Rectal smooth muscle tissue (tissue), 1 donor: ENCODE data around the gene BICD1.

Experiments
- H3K27ac ChIP-seq: one replicate; pipeline ENCODE4 v1.7.0; 2013; ENCODE audit warnings: low read depth, low read length, inconsistent platforms
- H3K27me3 ChIP-seq: one replicate; pipeline ENCODE4 v1.7.0; 2013; ENCODE audit warnings: low read length; ENCODE audit not compliant: control insufficient read depth, insufficient read depth
- H3K36me3 ChIP-seq: one replicate; pipeline ENCODE4 v1.7.0; 2013; ENCODE audit warnings: low read length; ENCODE audit not compliant: control insufficient read depth, insufficient read depth
- H3K4me1 ChIP-seq: one replicate; pipeline ENCODE4 v1.7.0; 2013; ENCODE audit warnings: low read length; ENCODE audit not compliant: control insufficient read depth, insufficient read depth
- H3K4me3 ChIP-seq: one replicate; pipeline ENCODE4 v1.7.0; 2013; ENCODE audit warnings: low read length
- H3K9ac ChIP-seq: one replicate; pipeline ENCODE4 v1.7.0; 2013; ENCODE audit warnings: low read length

The BICD1 gene

GRCh38 chr12:32290411-32290810 lies 183.8 kb downstream of the BICD1 start:
- Histone ChIP-seq H3K9ac (no peak overlapping the region), H3K27me3 (no peaks in the 10 kb centered on the region), H3K4me1 (no peaks in the 10 kb centered on the region), H3K36me3 (no peaks in the 10 kb centered on the region), H3K27ac (no peak overlapping the region), H3K4me3 (no peak overlapping the region)

- Histone ChIP-seq H3K27me3 (no peaks in the 10 kb centered on the region), H3K9ac (no peak overlapping the region), H3K4me3 (no peak overlapping the region), H3K27ac (no peak overlapping the region), H3K36me3 (no peaks in the 10 kb centered on the region), H3K4me1 (no peaks in the 10 kb centered on the region)
These were observed 185.5 kb downstream of the BICD1 start for GRCh38 chr12:32292151-32292550.

GRCh38 chr12:32293808-32294419 lies 187.3 kb downstream of the BICD1 start:
- Histone ChIP-seq H3K27me3 (no peaks in the 10 kb centered on the region), H3K36me3 (no peaks in the 10 kb centered on the region), H3K27ac (no peak overlapping the region), H3K4me3 (no peak overlapping the region), H3K9ac (no peak overlapping the region), H3K4me1 (no peaks in the 10 kb centered on the region)

- H3K27me3 ChIP-seq, result no peaks in the 10 kb centered on the region
- no peak overlapping the region for H3K4me3 ChIP-seq
- H3K36me3 ChIP-seq, result no peaks in the 10 kb centered on the region
- no peaks in the 10 kb centered on the region for H3K4me1 ChIP-seq
- H3K9ac ChIP-seq, result no peak overlapping the region
- H3K27ac ChIP-seq, result no peak overlapping the region
These were observed 189.9 kb downstream of the BICD1 start for GRCh38 chr12:32296567-32296966.

GRCh38 chr12:32298917-32299316 lies 192.3 kb downstream of the BICD1 start:
- Histone ChIP-seq H3K4me1 (no peaks in the 10 kb centered on the region), H3K36me3 (no peaks in the 10 kb centered on the region), H3K27me3 (no peaks in the 10 kb centered on the region), H3K4me3 (no peak overlapping the region), H3K9ac (no peak overlapping the region), H3K27ac (no peak overlapping the region)

- H3K27me3 ChIP-seq, result no peaks in the 10 kb centered on the region
- no peak overlapping the region for H3K27ac ChIP-seq
- no peaks in the 10 kb centered on the region for H3K36me3 ChIP-seq
- no peaks in the 10 kb centered on the region for H3K4me1 ChIP-seq
- no peak overlapping the region for H3K9ac ChIP-seq
- no peak overlapping the region for H3K4me3 ChIP-seq
These were observed 194.6 kb downstream of the BICD1 start for GRCh38 chr12:32301216-32301615.

GRCh38 chr12:32302218-32303173 lies 195.8 kb downstream of the BICD1 start:
- no peak overlapping the region for H3K4me3 ChIP-seq
- no peak overlapping the region for H3K9ac ChIP-seq
- no peak overlapping the region for H3K27ac ChIP-seq
- H3K4me1 ChIP-seq, result no peaks in the 10 kb centered on the region
- H3K27me3 ChIP-seq, result no peaks in the 10 kb centered on the region
- no peaks in the 10 kb centered on the region for H3K36me3 ChIP-seq

- Histone ChIP-seq H3K4me1 (no peaks in the 10 kb centered on the region), H3K9ac (no peak overlapping the region), H3K4me3 (no peak overlapping the region), H3K27me3 (no peaks in the 10 kb centered on the region), H3K36me3 (no peaks in the 10 kb centered on the region), H3K27ac (no peak overlapping the region)
These were observed 196.5 kb downstream of the BICD1 start for GRCh38 chr12:32303174-32303549.

- no peaks in the 10 kb centered on the region for H3K4me1 ChIP-seq
- no peaks in the 10 kb centered on the region for H3K36me3 ChIP-seq
- no peaks in the 10 kb centered on the region for H3K27me3 ChIP-seq
- H3K9ac ChIP-seq, result no peak overlapping the region
- no peak overlapping the region for H3K27ac ChIP-seq
- no peak overlapping the region for H3K4me3 ChIP-seq
These were observed 198.5 kb downstream of the BICD1 start for GRCh38 chr12:32305163-32305562.

GRCh38 chr12:32307326-32307725 lies 200.7 kb downstream of the BICD1 start:
- H3K36me3 ChIP-seq, result no peaks in the 10 kb centered on the region
- H3K27me3 ChIP-seq, result no peaks in the 10 kb centered on the region
- H3K9ac ChIP-seq, result no peak overlapping the region
- no peak overlapping the region for H3K4me3 ChIP-seq
- no peaks in the 10 kb centered on the region for H3K4me1 ChIP-seq
- H3K27ac ChIP-seq, result no peak overlapping the region

- no peak overlapping the region for H3K27ac ChIP-seq
- H3K4me1 ChIP-seq, result no peaks in the 10 kb centered on the region
- H3K9ac ChIP-seq, result no peak overlapping the region
- no peaks in the 10 kb centered on the region for H3K36me3 ChIP-seq
- H3K4me3 ChIP-seq, result no peak overlapping the region
- no peaks in the 10 kb centered on the region for H3K27me3 ChIP-seq
These were observed 203.4 kb downstream of the BICD1 start for GRCh38 chr12:32309811-32310736.

- H3K9ac ChIP-seq, result no peak overlapping the region
- no peak overlapping the region for H3K4me3 ChIP-seq
- no peak overlapping the region for H3K27ac ChIP-seq
- H3K27me3 ChIP-seq, result no peaks in the 10 kb centered on the region
- H3K4me1 ChIP-seq, result no peaks in the 10 kb centered on the region
- H3K36me3 ChIP-seq, result no peaks in the 10 kb centered on the region
These were observed 205.5 kb downstream of the BICD1 start for GRCh38 chr12:32312049-32312670.
